ENCODE results near the gene SLC35F1.

- TF ChIP-seq ZSCAN23 (tag by site-specific recombination; IDR thresholded peaks at IDR 0.05), result no peak
- no peak for TF ChIP-seq ZNF548 (tag by site-specific recombination; IDR thresholded peaks at IDR 0.05)
- TF ChIP-seq YY1 (tag by site-specific recombination; IDR thresholded peaks at IDR 0.05), result no peak
- TF ChIP-seq PBX3 (CRISPR knock-in tag; IDR thresholded peaks at IDR 0.05), result no peak
- no peak for TF ChIP-seq ZSCAN18 (tag by site-specific recombination; IDR thresholded peaks at IDR 0.05)
- TF ChIP-seq CTCF (tag by site-specific recombination; IDR thresholded peaks at IDR 0.05), result no peak
- TF ChIP-seq ZBTB7A (tag by site-specific recombination; IDR thresholded peaks at IDR 0.05; ENCODE audit: low read depth), result no peak
- TF ChIP-seq ZNF416 (tag by site-specific recombination; IDR thresholded peaks at IDR 0.05), result no peak
- TF ChIP-seq ZBTB21 (tag by site-specific recombination; IDR thresholded peaks at IDR 0.05), result no peak
- TF ChIP-seq ZNF677 (tag by site-specific recombination; IDR thresholded peaks at IDR 0.05), result no peak
Measured at GRCh38 chr6:117880824-117881223, 26.2 kb upstream of the SLC35F1 start.
